Colonic mucosa (tissue), 4 donors: ENCODE results near the gene FUT1. TPM values are rescaled to one million over a fixed set of nuclear protein-coding genes. Genes with fewer than 3 reads are reported as not detected.
A peak's percentile ranks its signal among the peaks of the same experiment; 100 is the strongest.

ENCODE experiments used
- DNase-seq: peaks from one replicate; pipeline ENCODE4 v3.0.0-alpha.2; 2020
- H3K27ac ChIP-seq: fragments of 200-600 bp; one replicate; pipeline ENCODE4 v1.8.0; 2021
- H3K27me3 ChIP-seq: fragments of 200-600 bp; one replicate; pipeline ENCODE4 v1.8.0; 2021
- H3K36me3 ChIP-seq: fragments of 200-600 bp; one replicate; pipeline ENCODE4 v1.8.0; 2021
- H3K4me1 ChIP-seq: fragments of 200-600 bp; one replicate; pipeline ENCODE4 v1.8.0; 2021; ENCODE audit warnings: mild to moderate bottlenecking
- H3K4me3 ChIP-seq: fragments of 200-600 bp; one replicate; pipeline ENCODE4 v1.8.0; 2021
- H3K9ac ChIP-seq, 2 donors: one replicate each; pipeline ENCODE4 v1.7.0; 2013; ENCODE audit warnings: control low read depth in 2 of 2, low read depth in 2 of 2, low read length in 2 of 2
- H3K9me3 ChIP-seq: fragments of 200-600 bp; one replicate; pipeline ENCODE4 v1.8.0; 2021
- CTCF ChIP-seq: fragments of 200-600 bp; IDR thresholded peaks from one replicate; pipeline ENCODE4 v1.8.0; 2022; ENCODE audit warnings: antibody characterized with exemption, mild to moderate bottlenecking
- intact Hi-C: fragments of 100-400 bp; cut with DNase I; formaldehyde crosslinking; loops from one replicate; pipeline ENCODE4 v1.14.1; 2022
- total RNA-seq, 2 donors: library from RNA; stranded (reverse); fragmentation: NEBNext Ultra II Directional in 1 of 2; extraction: Animal tissue kit (Norgen Biotek cat#: 25700) in 1 of 2; gene quantifications; one replicate each; pipeline ENCODE4 v1.2.1, GENCODE V29; 2021
- donor health status: healthy.
- donor health status: DM: no; HTN: no; CAD: no.
- donor health status: DM: no; HTN: no; CAD: no.

FUT1 gene
- total RNA-seq, 2 donors from 2014 or later, result 0.59 to 0.80 TPM

GRCh38 chr19:48737360-48737998, 15.0 kb downstream of the FUT1 start:
- Histone ChIP-seq H3K9me3 (no peaks in the 10 kb centered on the region), H3K36me3 (no peaks in the 10 kb centered on the region), H3K27ac (no peak overlapping the region), H3K9ac (no peak overlapping the region), H3K4me3 (no peak overlapping the region), H3K27me3 (peaks cover 5% of the 10 kb centered on the region), H3K4me1 (no peaks in the 10 kb centered on the region)
- no peak for DNase-seq
- intact Hi-C loops, result loop anchor here (5.0 kb wide), 2 partner anchors 60 to 90 kb away; partner anchors contain the start of gene CA11
- TF ChIP-seq CTCF, result no peak

GRCh38 chr19:48735031-48735615, 17.3 kb downstream of the FUT1 start:
- intact Hi-C loops, result loop anchor here (5.0 kb wide), 2 partner anchors 58 to 88 kb away; partner anchors contain the start of gene CA11
- Histone ChIP-seq H3K27ac (no peak overlapping the region), H3K9ac (peak overlapping the region in 1 of 2 donors; percentile 50)

GRCh38 chr19:48734625-48735024, 17.8 kb downstream of the FUT1 start:
- Histone ChIP-seq H3K27me3 (no peaks in the 10 kb centered on the region), H3K4me1 (no peaks in the 10 kb centered on the region), H3K36me3 (no peaks in the 10 kb centered on the region), H3K9ac (no peak overlapping the region), H3K4me3 (no peak overlapping the region), H3K27ac (no peak overlapping the region), H3K9me3 (no peaks in the 10 kb centered on the region)
- intact Hi-C loops, result loop anchor here (5.0 kb wide), 2 partner anchors 57 to 87 kb away; partner anchors contain the start of gene CA11
- TF ChIP-seq CTCF, result no peak
- DNase-seq, result no peak

More at GRCh38 chr19:48735031-48735615, 17.3 kb downstream of the FUT1 start:
- H3K9me3 ChIP-seq, result no peaks in the 10 kb centered on the region
- peaks cover 4% of the 10 kb centered on the region for H3K27me3 ChIP-seq
- H3K4me1 ChIP-seq, result no peaks in the 10 kb centered on the region
- TF ChIP-seq CTCF, result no peak
- no peak overlapping the region for H3K4me3 ChIP-seq
- DNase-seq, result no peak
- H3K36me3 ChIP-seq, result no peaks in the 10 kb centered on the region

GRCh38 chr19:48731452-48731851, 21.0 kb downstream of the FUT1 start:
- Histone ChIP-seq H3K9ac (no peak overlapping the region), H3K4me3 (no peak overlapping the region), H3K36me3 (no peaks in the 10 kb centered on the region), H3K9me3 (no peaks in the 10 kb centered on the region), H3K27me3 (no peaks in the 10 kb centered on the region), H3K4me1 (no peaks in the 10 kb centered on the region), H3K27ac (no peak overlapping the region)
- DNase-seq, result no peak
- no peak for TF ChIP-seq CTCF
- intact Hi-C loops, result no loop called here

GRCh38 chr19:48728911-48729664, 23.4 kb downstream of the FUT1 start:
- TF ChIP-seq CTCF, result no peak
- Histone ChIP-seq H3K27me3 (no peaks in the 10 kb centered on the region), H3K4me3 (no peak overlapping the region), H3K4me1 (no peaks in the 10 kb centered on the region), H3K27ac (no peak overlapping the region), H3K9me3 (no peaks in the 10 kb centered on the region), H3K36me3 (no peaks in the 10 kb centered on the region), H3K9ac (no peak overlapping the region)
- intact Hi-C loops, result no loop called here
- no peak for DNase-seq
